Measurements from ENCODE around the gene TGFB2.

TGFB2 gene

GRCh38 chr1:218488986-218489385 is 143.8 kb downstream of the TGFB2 start:
- no peak for DNase-seq (ENCODE audit: low spot score)

DNA sequence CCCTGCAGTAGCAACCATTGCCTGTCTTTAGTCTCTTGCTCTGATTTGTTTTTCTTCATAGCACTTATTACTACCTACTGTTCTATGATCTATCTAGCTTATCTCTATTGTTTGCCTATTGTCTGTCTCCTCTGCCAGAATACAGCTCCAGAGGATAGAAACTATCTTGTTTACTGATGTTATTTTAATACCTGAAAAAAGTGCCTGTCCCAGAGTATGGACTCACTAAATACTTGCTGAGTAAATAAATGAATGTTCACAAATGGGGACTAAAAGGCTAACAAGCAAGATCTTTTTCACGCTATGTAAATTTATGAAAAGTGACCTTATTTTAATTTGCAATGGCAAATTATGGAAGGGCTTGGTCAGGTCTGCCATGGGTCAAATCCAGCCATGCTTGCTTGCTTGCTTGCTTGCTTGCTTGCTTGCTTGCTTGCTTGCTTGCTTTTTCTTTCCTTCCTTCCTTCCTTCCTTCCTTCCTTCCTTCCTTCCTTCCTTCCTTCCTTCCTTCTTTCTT is 145.3 kb downstream of the TGFB2 start:
- no peak for DNase-seq (ENCODE audit: low spot score)

- no peak for DNase-seq (ENCODE audit: low spot score)
Measured at GRCh38 chr1:218492874-218493273, 147.7 kb downstream of the TGFB2 start.

GRCh38 chr1:218493986-218494385 is 148.8 kb downstream of the TGFB2 start:
- no peak for DNase-seq (ENCODE audit: low spot score)

All from hepatic stellate cell (primary cell).